Hypothalamus (tissue), 51 donors: ENCODE data around the gene CHSY1.
"Not testable (repeated sequence)": the region's sequence is repeated elsewhere in the genome, so short reads cannot be mapped to it uniquely, and the experiment has no call there.

Experiments
- DNase-seq, 51 donors: peaks; one replicate each; lab custom pipeline; 2025; lab: John Stamatoyannopoulos, UW

CHSY1 gene

GRCh38 chr15:101214435-101215097 is 37.3 kb downstream of the CHSY1 start:
- DNase-seq = not testable (repeated sequence)

GRCh38 chr15:101213570-101213969 is 38.3 kb downstream of the CHSY1 start:
- DNase-seq = no peak

GRCh38 chr15:101213147-101213546 is 38.7 kb downstream of the CHSY1 start:
- DNase-seq = no peak

- DNase-seq = no peak
These were observed 40.0 kb downstream of the CHSY1 start for GRCh38 chr15:101211897-101212296.

- no peak for DNase-seq
These were observed 41.4 kb downstream of the CHSY1 start for GRCh38 chr15:101210466-101210865.

GRCh38 chr15:101210058-101210457 is 41.8 kb downstream of the CHSY1 start:
- no peak for DNase-seq

- DNase-seq = no peak
These were observed 42.5 kb downstream of the CHSY1 start for GRCh38 chr15:101209285-101209845.

- peak in 1 of 51 donors; percentile 21 for DNase-seq
These were observed 44.0 kb downstream of the CHSY1 start for GRCh38 chr15:101207867-101208288.

- DNase-seq = peak in 1 of 51 donors; percentile 56
These were observed 45.7 kb downstream of the CHSY1 start for GRCh38 chr15:101206176-101206591.

GRCh38 chr15:101204739-101205535 is 46.9 kb downstream of the CHSY1 start:
- DNase-seq = no peak

GRCh38 chr15:101203607-101204189 is 48.1 kb downstream of the CHSY1 start:
- no peak for DNase-seq

GRCh38 chr15:101203029-101203573 is 48.7 kb downstream of the CHSY1 start:
- DNase-seq = no peak

- peak in 39 of 51 donors; percentile 10 to 84 (median 56) for DNase-seq
These were observed 50.3 kb downstream of the CHSY1 start for GRCh38 chr15:101201411-101202174.

- DNase-seq = no peak
These were observed 51.7 kb downstream of the CHSY1 start for GRCh38 chr15:101200181-101200580.

- DNase-seq = no peak
These were observed 53.0 kb downstream of the CHSY1 start for GRCh38 chr15:101198800-101199199.

GRCh38 chr15:101198031-101198575 is 53.7 kb downstream of the CHSY1 start:
- no peak for DNase-seq

- DNase-seq = no peak
These were observed 57.2 kb downstream of the CHSY1 start for GRCh38 chr15:101194546-101195125.

- no peak for DNase-seq
These were observed 57.9 kb downstream of the CHSY1 start for GRCh38 chr15:101193806-101194545.

- DNase-seq = peak in 16 of 51 donors; percentile 17 to 55 (median 32)
These were observed 58.7 kb downstream of the CHSY1 start for GRCh38 chr15:101193120-101193644.
